Measurements from ENCODE around the gene GKN1. TPM values are rescaled to one million over a fixed set of nuclear protein-coding genes. Genes with fewer than 3 reads are reported as not detected.
A peak's percentile ranks its signal among the peaks of the same experiment; 100 is the strongest.

Gene GKN1
- total and polyA plus RNA-seq, 2 donors (not counting 3 experiments of a cell fraction or from before 2014, with no cell fraction given): not detected

DNA sequence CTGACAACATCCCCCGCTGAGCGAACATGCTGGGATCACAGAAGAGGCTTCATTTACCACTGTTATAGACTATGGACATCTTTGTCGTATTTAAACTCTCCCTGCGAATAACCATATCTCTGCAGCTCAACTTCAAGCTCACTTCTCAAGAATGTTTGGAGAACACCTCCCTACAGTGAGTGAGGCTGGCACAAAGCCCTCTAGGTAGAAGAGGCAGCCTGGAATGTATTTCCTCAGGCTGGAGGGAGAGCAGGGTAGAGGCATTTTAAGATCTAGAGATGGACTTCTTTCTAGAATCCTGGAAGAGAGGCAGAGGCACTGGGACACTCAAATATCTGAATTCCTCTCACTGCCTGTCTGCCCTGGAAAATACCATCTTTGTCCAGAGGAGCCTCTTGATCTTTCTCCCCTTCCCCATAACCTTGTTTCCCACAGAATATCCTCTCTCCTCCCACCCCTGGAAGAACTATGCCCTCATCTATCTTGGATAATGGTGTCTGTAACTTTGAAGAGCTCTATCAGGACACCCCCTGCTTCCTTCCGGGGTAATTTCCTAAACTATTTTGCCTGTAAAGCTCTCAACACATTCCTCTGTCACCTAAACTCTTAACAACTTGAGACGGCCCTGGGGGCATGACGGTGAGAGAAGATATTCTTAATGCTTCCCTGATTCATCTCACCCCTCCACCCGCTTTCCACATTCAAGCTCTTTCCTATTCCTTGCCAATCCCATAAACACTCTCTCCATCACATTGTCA, 36.2 kb downstream of the GKN1 start:
- H3K9ac ChIP-seq (replicated peaks; ENCODE audit: extremely low read depth, insufficient read depth, low read length): no peak overlapping the region
- ChIA-PET CTCF (interaction anchor here (0.9 to 3.2 kb wide), 6 partner anchors 16 to 547 kb away, joined by 3 to 21 read pairs (median 4); no protein-coding TSS in a partner anchor), POLR2A (no interaction called here)
- peaks cover 7% of the 10 kb centered on the region in 2 experiments for H3K27me3 ChIP-seq (ENCODE audit: control insufficient read depth in 2 of 2, insufficient read depth in 2 of 2, low read length in 2 of 2)
- H3K4me1 ChIP-seq (ENCODE audit: control insufficient read depth, extremely low read depth, insufficient read depth, low read length): peaks cover 13% of the 10 kb centered on the region
- DNase-seq (ENCODE audit: low read depth, low spot score) (no peak), FAIRE-seq (no peak)
- no peak overlapping the region for H3K4me2 ChIP-seq (ENCODE audit: insufficient read depth, low read length)
- no peaks in the 10 kb centered on the region for H3K36me3 ChIP-seq (ENCODE audit: control insufficient read depth in 2 of 2, extremely low read depth in 1 of 2, insufficient read depth in 2 of 2, low read length in 2 of 2)
- H3K4me3 ChIP-seq (replicated peaks in 1 of 3; ENCODE audit: insufficient read depth in 1 of 3, low read depth in 1 of 3, low read length in 3 of 3): no peak overlapping the region
- no peaks in the 10 kb centered on the region for H3K9me3 ChIP-seq (replicated peaks; ENCODE audit: control insufficient read depth, insufficient read depth, low read length)
- no peaks in the 10 kb centered on the region for H3K9me1 ChIP-seq (replicated peaks; ENCODE audit: control insufficient read depth, extremely low read depth, insufficient read depth, low read length)
- no peaks in the 10 kb centered on the region for H3K79me2 ChIP-seq (ENCODE audit: control insufficient read depth, insufficient read depth, low read length)
- H4K20me1 ChIP-seq (replicated peaks; ENCODE audit: control insufficient read depth, extremely low read depth, insufficient read depth, low read length): no peaks in the 10 kb centered on the region
- H3K27ac ChIP-seq (ENCODE audit: insufficient read depth, low read depth, low read length): no peak overlapping the region
- dilution Hi-C loops (cut with MboI; ENCODE audit: extremely low pct_ligation_motif_present, low sequenced_read_pairs) (no loop called here), intact Hi-C loops (cut with micrococcal nuclease) (loop anchor here (5.0 kb wide), 1 partner anchor 197 kb away; no protein-coding TSS in a partner anchor)
- BruUV-seq (replicated peaks): no TSS peak
- H2AFZ ChIP-seq (ENCODE audit: low read depth, low read length): no peak overlapping the region
- TF ChIP-seq, protein P1, sequence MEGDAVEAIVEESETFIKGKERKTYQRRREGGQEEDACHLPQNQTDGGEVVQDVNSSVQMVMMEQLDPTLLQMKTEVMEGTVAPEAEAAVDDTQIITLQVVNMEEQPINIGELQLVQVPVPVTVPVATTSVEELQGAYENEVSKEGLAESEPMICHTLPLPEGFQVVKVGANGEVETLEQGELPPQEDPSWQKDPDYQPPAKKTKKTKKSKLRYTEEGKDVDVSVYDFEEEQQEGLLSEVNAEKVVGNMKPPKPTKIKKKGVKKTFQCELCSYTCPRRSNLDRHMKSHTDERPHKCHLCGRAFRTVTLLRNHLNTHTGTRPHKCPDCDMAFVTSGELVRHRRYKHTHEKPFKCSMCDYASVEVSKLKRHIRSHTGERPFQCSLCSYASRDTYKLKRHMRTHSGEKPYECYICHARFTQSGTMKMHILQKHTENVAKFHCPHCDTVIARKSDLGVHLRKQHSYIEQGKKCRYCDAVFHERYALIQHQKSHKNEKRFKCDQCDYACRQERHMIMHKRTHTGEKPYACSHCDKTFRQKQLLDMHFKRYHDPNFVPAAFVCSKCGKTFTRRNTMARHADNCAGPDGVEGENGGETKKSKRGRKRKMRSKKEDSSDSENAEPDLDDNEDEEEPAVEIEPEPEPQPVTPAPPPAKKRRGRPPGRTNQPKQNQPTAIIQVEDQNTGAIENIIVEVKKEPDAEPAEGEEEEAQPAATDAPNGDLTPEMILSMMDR (IDR thresholded peaks at IDR 0.05; ENCODE audit: extremely low read depth in 1 of 2, insufficient read depth in 1 of 2, low read depth in 1 of 2, low read length in 2 of 2): no peak

DNA sequence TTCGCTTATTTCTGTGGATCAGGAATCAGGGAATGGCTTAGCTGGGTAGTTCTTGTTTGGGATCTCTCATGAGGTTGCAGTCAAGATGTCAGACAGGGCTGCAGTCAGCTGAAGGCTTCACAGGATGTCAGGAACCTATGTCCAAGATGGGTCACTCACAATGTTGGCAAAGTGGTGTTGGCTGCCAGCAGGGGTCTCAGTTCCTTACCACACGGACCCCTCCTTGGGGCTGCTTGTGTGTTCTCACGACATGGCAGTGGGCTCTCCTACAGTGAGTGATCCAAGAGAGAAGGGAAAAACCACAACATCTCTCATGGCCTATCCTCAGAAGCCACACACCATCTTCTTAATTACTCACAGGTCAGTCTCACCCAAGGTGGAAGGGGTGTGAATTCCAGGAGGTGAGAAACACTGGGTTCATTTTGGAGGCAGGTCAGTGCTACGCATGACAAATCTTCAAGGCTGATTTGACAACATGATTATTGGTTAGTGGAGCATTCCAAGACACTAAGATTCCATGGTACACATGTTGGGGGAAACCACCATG, 37.2 kb downstream of the GKN1 start:
- Histone ChIP-seq H2AFZ (ENCODE audit: low read depth, low read length) (no peak overlapping the region), H3K4me3 (replicated peaks in 1 of 3; ENCODE audit: insufficient read depth in 1 of 3, low read depth in 1 of 3, low read length in 3 of 3) (no peak overlapping the region), H3K79me2 (ENCODE audit: control insufficient read depth, insufficient read depth, low read length) (no peaks in the 10 kb centered on the region), H3K27me3 (ENCODE audit: control insufficient read depth in 2 of 2, insufficient read depth in 2 of 2, low read length in 2 of 2) (peaks cover 7% of the 10 kb centered on the region in 2 experiments), H3K4me1 (ENCODE audit: control insufficient read depth, extremely low read depth, insufficient read depth, low read length) (peaks cover 13% of the 10 kb centered on the region), H3K9ac (replicated peaks; ENCODE audit: extremely low read depth, insufficient read depth, low read length) (no peak overlapping the region), H3K36me3 (ENCODE audit: control insufficient read depth in 2 of 2, extremely low read depth in 1 of 2, insufficient read depth in 2 of 2, low read length in 2 of 2) (no peaks in the 10 kb centered on the region), H4K20me1 (replicated peaks; ENCODE audit: control insufficient read depth, extremely low read depth, insufficient read depth, low read length) (no peaks in the 10 kb centered on the region), H3K27ac (ENCODE audit: insufficient read depth, low read depth, low read length) (no peak overlapping the region), H3K4me2 (ENCODE audit: insufficient read depth, low read length) (no peak overlapping the region), H3K9me3 (replicated peaks; ENCODE audit: control insufficient read depth, insufficient read depth, low read length) (no peaks in the 10 kb centered on the region), H3K9me1 (replicated peaks; ENCODE audit: control insufficient read depth, extremely low read depth, insufficient read depth, low read length) (no peaks in the 10 kb centered on the region)
- CTCF ChIA-PET: interaction anchor here (0.9 to 3.2 kb wide), 9 partner anchors 8 to 548 kb away, joined by 3 to 25 read pairs (median 4); no protein-coding TSS in a partner anchor
- POLR2A ChIA-PET: no interaction called here
- DNase-seq (ENCODE audit: low read depth, low spot score) (no peak), FAIRE-seq (no peak)
- no TSS peak for BruUV-seq (replicated peaks)
- intact Hi-C loops (cut with micrococcal nuclease): loop anchor here (2.0 to 5.0 kb wide), 2 partner anchors 69 to 196 kb away; no protein-coding TSS in a partner anchor
- dilution Hi-C loops (cut with MboI; ENCODE audit: extremely low pct_ligation_motif_present, low sequenced_read_pairs): no loop called here
- TF ChIP-seq JUN (IDR thresholded peaks at IDR 0.05; ENCODE audit: borderline replicate concordance, insufficient read depth, insufficient read length, low read depth) (no peak), FOS (IDR thresholded peaks at IDR 0.05; ENCODE audit: borderline replicate concordance, insufficient read depth, low read length) (no peak), EZH2 (IDR thresholded peaks at IDR 0.05; ENCODE audit: borderline replicate concordance, low read depth, low read length, severe bottlenecking) (no peak)
- TF ChIP-seq, protein P1 (IDR thresholded peaks at IDR 0.05; ENCODE audit: extremely low read depth in 1 of 2, insufficient read depth in 1 of 2, low read depth in 1 of 2, low read length in 2 of 2): peak in 1 of 2 donors; percentile 12
- TF ChIP-seq, protein P2, sequence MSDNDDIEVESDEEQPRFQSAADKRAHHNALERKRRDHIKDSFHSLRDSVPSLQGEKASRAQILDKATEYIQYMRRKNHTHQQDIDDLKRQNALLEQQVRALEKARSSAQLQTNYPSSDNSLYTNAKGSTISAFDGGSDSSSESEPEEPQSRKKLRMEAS (IDR thresholded peaks at IDR 0.05; ENCODE audit: insufficient read depth, insufficient read length): no peak

Data from endothelial cell of umbilical vein (primary cell).